Duodenal mucosa (tissue), 2 donors: ENCODE measurements around the gene PCDHGA4.
"Not testable (repeated sequence)": the region's sequence is repeated elsewhere in the genome, so short reads cannot be mapped to it uniquely, and the experiment has no call there.

ENCODE experiments used
- H3K27ac ChIP-seq: one replicate; pipeline ENCODE4 v1.7.0; 2013; ENCODE audit warnings: low read depth, low read length
- H3K27me3 ChIP-seq, 2 donors: one replicate each; pipeline ENCODE4 v1.7.0; 2013; ENCODE audit warnings: low read length in 2 of 2, control low read depth in 1 of 2; ENCODE audit not compliant: insufficient read depth in 2 of 2, control insufficient read depth in 1 of 2
- H3K36me3 ChIP-seq, 2 donors: one replicate each; pipeline ENCODE4 v1.7.0; 2013; ENCODE audit warnings: low read length in 2 of 2, control low read depth in 1 of 2; ENCODE audit not compliant: insufficient read depth in 2 of 2, control insufficient read depth in 1 of 2
- H3K4me1 ChIP-seq, 2 donors: one replicate each; pipeline ENCODE4 v1.7.0; 2013; ENCODE audit warnings: low read length in 2 of 2, control low read depth in 1 of 2; ENCODE audit not compliant: insufficient read depth in 2 of 2, control insufficient read depth in 1 of 2
- H3K4me3 ChIP-seq, 2 donors: one replicate each; pipeline ENCODE4 v1.7.0; 2013; ENCODE audit warnings: low read length in 2 of 2, low read depth in 1 of 2
- H3K9ac ChIP-seq, 2 donors: one replicate each; pipeline ENCODE4 v1.7.0; 2013; ENCODE audit warnings: low read length in 2 of 2, low read depth in 1 of 2
- H3K9me3 ChIP-seq, 2 donors: one replicate each; pipeline ENCODE4 v1.7.0; 2013; ENCODE audit warnings: low read length in 2 of 2, control low read depth in 1 of 2; ENCODE audit not compliant: control insufficient read depth in 1 of 2

PCDHGA4 gene

DNA sequence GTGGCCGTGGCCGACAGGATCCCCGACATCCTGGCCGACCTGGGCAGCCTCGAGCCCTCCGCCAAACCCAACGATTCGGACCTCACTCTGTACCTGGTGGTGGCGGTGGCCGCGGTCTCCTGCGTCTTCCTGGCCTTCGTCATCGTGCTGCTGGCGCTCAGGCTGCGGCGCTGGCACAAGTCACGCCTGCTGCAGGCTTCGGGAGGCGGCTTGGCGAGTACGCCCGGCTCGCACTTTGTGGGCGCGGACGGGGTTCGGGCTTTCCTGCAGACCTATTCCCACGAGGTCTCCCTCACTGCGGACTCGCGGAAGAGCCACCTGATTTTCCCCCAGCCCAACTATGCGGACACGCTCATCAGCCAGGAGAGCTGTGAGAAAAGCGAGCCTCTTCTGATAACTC lies 8.8 kb upstream of the PCDHGA4 start:
- not testable (repeated sequence) for H3K27ac ChIP-seq, H3K9ac ChIP-seq, H3K27me3 ChIP-seq, H3K4me3 ChIP-seq, H3K4me1 ChIP-seq, H3K36me3 ChIP-seq
- peaks cover 12 to 27% of the 10 kb centered on the region in 2 donors for H3K9me3 ChIP-seq

DNA sequence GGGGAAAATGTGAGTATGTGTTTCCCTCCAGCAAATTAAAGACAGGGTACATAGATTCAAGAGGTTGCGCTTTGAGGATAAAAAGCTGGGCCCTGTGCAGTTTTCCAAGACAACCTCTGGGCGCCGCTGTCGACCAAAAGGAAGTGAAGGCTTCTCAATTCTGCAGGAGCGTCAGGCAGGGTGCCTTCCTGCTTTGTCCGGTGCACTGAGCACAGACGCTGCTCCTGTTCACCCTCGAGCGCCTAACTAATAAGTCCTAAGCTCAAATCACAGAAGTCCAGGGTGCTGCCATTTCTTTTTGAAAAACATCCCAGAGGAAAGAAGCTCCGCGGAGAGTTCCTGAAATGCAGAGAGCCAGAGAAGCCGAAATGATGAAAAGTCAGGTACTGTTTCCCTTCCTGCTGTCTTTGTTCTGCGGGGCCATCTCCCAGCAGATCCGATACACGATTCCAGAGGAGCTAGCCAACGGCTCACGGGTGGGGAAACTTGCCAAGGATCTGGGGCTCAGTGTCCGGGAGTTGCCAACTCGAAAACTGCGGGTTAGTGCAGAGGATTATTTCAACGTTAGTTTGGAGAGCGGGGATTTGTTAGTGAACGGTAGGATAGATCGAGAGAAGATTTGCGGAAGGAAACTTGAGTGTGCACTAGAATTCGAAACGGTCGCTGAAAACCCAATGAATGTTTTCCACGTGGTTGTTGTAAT lies 4.8 kb upstream of the PCDHGA4 start, which contains the start of gene PCDHGB1:
PCDHGB1 (plus strand) TSS at position 183 of the 703 bp plus-strand sequence; CDS start at position 345, 162 bp downstream.
- Histone ChIP-seq H3K4me3 (no peak within 1 kb of the TSS), H3K9me3 (peaks cover 12 to 14% of the 10 kb centered on the region in 2 donors), H3K9ac (no peak within 1 kb of the TSS), H3K27ac (no peak within 1 kb of the TSS), H3K36me3 (no peaks in the 10 kb centered on the region), H3K27me3 (no peaks in the 10 kb centered on the region), H3K4me1 (no peaks in the 10 kb centered on the region)

DNA sequence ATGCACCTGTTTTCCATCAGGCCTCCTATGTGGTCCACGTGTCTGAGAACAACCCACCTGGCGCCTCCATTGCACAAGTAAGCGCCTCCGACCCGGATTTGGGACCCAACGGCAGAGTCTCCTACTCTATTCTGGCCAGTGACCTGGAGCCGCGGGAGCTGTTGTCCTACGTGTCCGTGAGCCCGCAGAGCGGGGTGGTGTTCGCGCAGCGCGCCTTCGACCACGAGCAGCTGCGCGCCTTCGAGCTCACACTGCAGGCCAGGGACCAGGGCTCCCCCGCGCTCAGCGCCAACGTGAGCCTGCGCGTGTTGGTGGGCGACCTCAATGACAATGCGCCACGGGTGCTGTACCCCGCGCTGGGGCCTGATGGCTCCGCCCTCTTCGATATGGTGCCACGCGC lies 3.2 kb upstream of the PCDHGA4 start:
- H3K4me1 ChIP-seq: no peaks in the 10 kb centered on the region
- peaks cover 18 to 20% of the 10 kb centered on the region in 2 donors for H3K9me3 ChIP-seq

DNA sequence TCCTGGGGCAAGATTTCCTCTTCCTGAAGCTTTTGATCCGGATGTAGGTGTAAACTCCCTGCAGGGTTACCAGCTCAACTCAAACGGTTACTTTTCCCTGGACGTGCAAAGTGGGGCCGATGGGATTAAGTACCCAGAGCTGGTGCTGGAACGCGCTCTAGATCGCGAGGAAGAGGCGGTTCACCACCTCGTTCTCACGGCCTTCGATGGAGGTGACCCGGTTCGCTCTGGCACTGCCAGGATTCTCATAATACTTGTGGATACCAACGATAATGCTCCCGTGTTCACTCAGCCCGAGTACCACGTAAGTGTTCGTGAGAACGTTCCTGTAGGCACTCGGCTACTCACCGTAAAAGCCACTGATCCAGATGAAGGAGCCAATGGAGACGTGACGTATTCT lies 820 bp downstream of the PCDHGA4 start:
- Histone ChIP-seq H3K9ac (no peak overlapping the region), H3K4me3 (no peak overlapping the region)

More for the DNA sequence above, 3.2 kb upstream of the PCDHGA4 start:
- Histone ChIP-seq H3K9ac (no peak overlapping the region), H3K27me3 (no peaks in the 10 kb centered on the region), H3K27ac (no peak overlapping the region), H3K4me3 (peak overlapping the region in 1 of 2 donors; percentile 29), H3K36me3 (no peaks in the 10 kb centered on the region)

DNA sequence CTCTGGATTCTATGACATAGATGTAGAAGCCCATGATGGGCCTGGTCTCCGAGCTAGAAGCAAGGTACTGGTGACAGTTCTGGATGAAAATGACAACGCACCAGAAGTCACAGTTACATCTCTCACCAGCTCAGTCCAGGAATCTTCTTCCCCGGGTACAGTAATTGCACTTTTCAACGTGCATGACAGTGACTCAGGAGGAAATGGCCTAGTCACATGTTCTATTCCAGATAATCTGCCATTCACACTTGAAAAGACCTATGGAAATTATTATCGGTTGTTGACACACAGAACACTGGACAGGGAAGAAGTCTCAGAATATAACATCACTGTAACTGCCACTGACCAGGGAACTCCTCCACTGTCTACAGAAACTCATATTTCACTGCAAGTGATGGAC lies 1.3 kb downstream of the PCDHGA4 start:
- Histone ChIP-seq H3K4me3 (no peak overlapping the region), H3K27me3 (no peaks in the 10 kb centered on the region), H3K9me3 (peaks cover 31 to 34% of the 10 kb centered on the region in 2 donors), H3K27ac (no peak overlapping the region), H3K4me1 (no peaks in the 10 kb centered on the region), H3K36me3 (no peaks in the 10 kb centered on the region), H3K9ac (no peak overlapping the region)

More for the DNA sequence above, 820 bp downstream of the PCDHGA4 start:
- peaks cover 31% of the 10 kb centered on the region in 2 donors for H3K9me3 ChIP-seq
- H3K4me1 ChIP-seq: no peaks in the 10 kb centered on the region
- no peaks in the 10 kb centered on the region for H3K36me3 ChIP-seq
- no peaks in the 10 kb centered on the region for H3K27me3 ChIP-seq
- no peak overlapping the region for H3K27ac ChIP-seq

DNA sequence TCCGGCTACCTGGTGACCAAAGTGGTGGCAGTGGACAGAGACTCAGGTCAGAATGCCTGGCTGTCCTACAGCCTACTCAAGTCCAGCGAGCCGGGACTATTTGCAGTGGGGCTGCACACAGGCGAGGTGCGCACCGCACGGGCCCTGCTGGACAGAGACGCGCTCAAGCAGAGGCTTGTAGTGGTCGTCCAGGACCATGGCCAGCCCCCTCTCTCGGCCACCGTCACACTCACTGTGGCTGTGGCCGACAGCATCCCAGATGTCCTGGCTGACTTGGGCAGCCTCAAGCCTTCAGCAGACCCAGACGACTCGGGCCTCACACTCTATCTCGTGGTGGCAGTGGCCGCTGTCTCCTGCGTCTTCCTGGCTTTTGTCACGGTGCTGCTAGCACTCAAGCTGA lies 2.1 kb downstream of the PCDHGA4 start:
- Histone ChIP-seq H3K36me3 (no peaks in the 10 kb centered on the region), H3K4me3 (peak overlapping the region in 1 of 2 donors; percentile 20), H3K9me3 (peaks cover 33 to 34% of the 10 kb centered on the region in 2 donors), H3K27me3 (no peaks in the 10 kb centered on the region), H3K27ac (no peak overlapping the region), H3K9ac (no peak overlapping the region), H3K4me1 (no peaks in the 10 kb centered on the region)

DNA sequence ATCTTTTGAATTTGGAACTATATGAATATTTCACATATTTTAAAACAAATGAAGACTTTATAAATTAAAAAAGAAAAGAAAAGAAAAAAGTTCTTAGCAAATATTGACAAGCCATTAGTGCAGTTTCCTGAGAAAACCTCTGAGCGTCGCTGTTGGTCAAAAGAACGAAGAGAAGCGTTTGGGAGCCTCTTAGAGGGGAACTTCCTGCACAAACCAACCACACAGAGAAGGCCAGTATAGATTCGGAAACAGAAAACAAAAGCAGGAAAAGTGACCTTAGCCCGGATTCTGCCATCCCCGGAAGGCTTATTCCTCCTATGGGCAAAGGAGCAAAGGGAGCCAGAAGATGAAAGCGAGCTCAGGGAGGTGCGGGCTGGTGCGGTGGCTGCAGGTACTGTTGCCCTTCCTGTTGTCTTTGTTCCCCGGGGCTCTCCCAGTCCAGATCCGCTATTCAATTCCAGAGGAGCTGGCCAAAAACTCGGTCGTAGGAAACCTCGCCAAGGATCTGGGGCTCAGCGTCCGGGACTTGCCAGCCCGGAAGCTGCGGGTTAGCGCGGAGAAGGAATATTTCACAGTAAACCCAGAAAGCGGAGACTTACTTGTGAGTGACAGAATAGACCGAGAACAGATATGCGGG lies 5.1 kb downstream of the PCDHGA4 start, which contains the start of gene PCDHGB2:
PCDHGB2 (plus strand) TSS at position 205 of the 637 bp plus-strand sequence; CDS start at position 347, 142 bp downstream.
- H3K4me3 ChIP-seq: peak within 1 kb of the TSS; percentile 52 to 66
- H3K36me3 ChIP-seq: no peaks in the 10 kb centered on the region
- H3K27me3 ChIP-seq: no peaks in the 10 kb centered on the region
- peaks cover 39 to 49% of the 10 kb centered on the region in 2 donors for H3K9me3 ChIP-seq
- no peaks in the 10 kb centered on the region for H3K4me1 ChIP-seq
- H3K27ac ChIP-seq: no peak within 1 kb of the TSS
- H3K9ac ChIP-seq: no peak within 1 kb of the TSS

DNA sequence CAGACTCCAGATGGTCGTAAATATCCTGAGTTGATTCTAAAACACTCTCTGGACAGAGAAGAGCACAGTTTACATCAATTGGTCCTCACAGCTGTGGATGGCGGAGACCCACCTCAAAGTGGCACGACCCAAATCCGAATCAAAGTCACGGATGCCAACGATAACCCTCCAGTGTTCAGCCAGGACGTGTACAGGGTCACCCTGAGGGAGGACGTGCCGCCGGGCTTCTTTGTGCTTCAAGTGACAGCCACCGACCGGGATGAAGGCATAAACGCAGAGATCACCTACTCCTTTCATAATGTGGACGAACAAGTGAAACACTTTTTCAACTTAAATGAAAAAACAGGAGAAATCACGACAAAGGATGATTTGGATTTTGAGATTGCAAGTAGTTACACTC lies 5.9 kb downstream of the PCDHGA4 start:
- Histone ChIP-seq H3K4me1 (no peaks in the 10 kb centered on the region), H3K4me3 (peak overlapping the region in 1 of 2 donors; percentile 66), H3K27ac (no peak overlapping the region), H3K27me3 (no peaks in the 10 kb centered on the region), H3K36me3 (no peaks in the 10 kb centered on the region), H3K9me3 (peaks cover 42 to 50% of the 10 kb centered on the region in 2 donors), H3K9ac (no peak overlapping the region)

DNA sequence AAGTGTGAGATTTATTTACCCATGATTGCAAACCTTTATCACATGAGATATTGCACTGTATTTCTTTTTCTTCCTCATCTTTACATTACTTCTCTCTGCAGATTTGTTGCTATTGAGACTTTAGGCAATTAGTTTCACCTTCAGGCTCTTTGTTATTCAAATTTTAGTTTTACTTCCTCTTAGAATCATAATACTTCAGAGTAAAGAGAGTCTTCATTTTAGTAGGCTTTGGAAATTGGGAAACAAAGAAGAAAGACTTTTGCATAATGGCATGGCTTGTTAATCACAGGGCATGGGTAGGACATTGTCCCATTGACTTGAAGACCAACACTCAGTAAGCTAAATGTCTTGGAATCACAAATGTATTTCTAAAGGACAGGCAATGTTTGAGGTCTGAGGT lies 7.9 kb downstream of the PCDHGA4 start:
- Histone ChIP-seq H3K9me3 (peaks cover 31 to 43% of the 10 kb centered on the region in 2 donors), H3K9ac (no peak overlapping the region), H3K4me3 (no peak overlapping the region), H3K27me3 (no peaks in the 10 kb centered on the region), H3K4me1 (no peaks in the 10 kb centered on the region), H3K36me3 (no peaks in the 10 kb centered on the region), H3K27ac (no peak overlapping the region)

DNA sequence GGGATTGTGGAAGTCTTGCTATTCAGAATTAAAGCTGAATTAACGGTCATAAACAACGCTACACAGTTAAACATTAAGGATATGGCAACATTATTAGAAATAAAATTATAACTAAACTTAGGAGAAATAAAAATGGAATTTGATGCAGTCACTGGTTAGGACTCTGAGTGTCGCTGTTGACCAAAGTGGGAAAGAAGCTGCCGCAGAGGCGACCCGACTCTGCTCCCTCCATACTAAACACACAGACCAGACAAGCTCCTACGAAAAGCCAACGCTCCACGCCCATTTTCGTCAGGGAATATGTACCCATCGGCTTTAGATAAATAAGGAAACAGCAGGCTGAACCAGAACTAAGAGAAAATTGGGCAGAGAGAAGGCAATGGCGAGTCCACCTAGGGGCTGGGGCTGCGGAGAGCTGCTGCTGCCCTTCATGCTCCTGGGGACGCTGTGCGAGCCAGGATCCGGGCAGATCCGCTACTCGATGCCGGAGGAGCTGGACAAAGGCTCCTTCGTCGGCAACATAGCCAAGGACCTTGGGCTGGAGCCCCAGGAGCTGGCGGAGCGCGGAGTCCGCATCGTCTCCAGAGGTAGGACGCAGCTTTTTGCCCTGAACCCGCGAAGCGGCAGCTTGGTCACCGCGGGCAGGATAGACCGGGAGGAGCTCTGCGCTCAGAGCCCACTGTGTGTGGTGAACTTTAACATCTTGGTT lies 9.3 kb downstream of the PCDHGA4 start, which contains the start of gene PCDHGA5:
PCDHGA5 (plus strand) TSS at position 211 of the 709 bp plus-strand sequence; CDS start at position 380, 169 bp downstream.
- H3K27me3 ChIP-seq: no peaks in the 10 kb centered on the region
- H3K4me3 ChIP-seq: no peak within 1 kb of the TSS

More for the DNA sequence above, 9.3 kb downstream of the PCDHGA4 start, which contains the start of gene PCDHGA5:
- H3K9me3 ChIP-seq: peaks cover 31 to 43% of the 10 kb centered on the region in 2 donors
- H3K4me1 ChIP-seq: no peaks in the 10 kb centered on the region
- no peak within 1 kb of the TSS for H3K9ac ChIP-seq
- no peaks in the 10 kb centered on the region for H3K36me3 ChIP-seq
- H3K27ac ChIP-seq: no peak within 1 kb of the TSS
